Breast epithelium (tissue), 4 donors: ENCODE results near the gene FZD2. TPM values are rescaled to one million over a fixed set of nuclear protein-coding genes. Genes with fewer than 3 reads are reported as not detected.
"Not testable (repeated sequence)": the region's sequence is repeated elsewhere in the genome, so short reads cannot be mapped to it uniquely, and the experiment has no call there.

Experiments
- DNase-seq, 2 donors: peaks; one replicate each; pipeline ENCODE4 v3.0.0-alpha.2; 2019; ENCODE audit warnings: low spot score in 2 of 2
- H3K27ac ChIP-seq, 2 donors: fragments of 200-600 bp; sonication (generic) in 1 of 2; one replicate each; pipeline ENCODE4 v1.5.1; 2016 to 2019; ENCODE audit warnings: mild to moderate bottlenecking in 1 of 2
- H3K27me3 ChIP-seq, 2 donors: fragments of 200-600 bp; sonication (generic) in 1 of 2; one replicate each; pipeline versions ENCODE4 v1.5.1 to v1.6.0; 2017 to 2019; ENCODE audit warnings: control low read depth in 1 of 2, mild to moderate bottlenecking in 1 of 2
- H3K36me3 ChIP-seq: fragments of 200-600 bp; one replicate; pipeline ENCODE4 v1.5.1; 2019
- H3K4me1 ChIP-seq, 2 donors: fragments of 200-600 bp; sonication (generic); one replicate each; pipeline ENCODE4 v1.5.1; 2016 to 2019; ENCODE audit warnings: control low read depth in 1 of 2
- H3K4me3 ChIP-seq, 3 donors: fragments of 200-600 bp; sonication (generic); 1 replicate in 2 of 3; 2 replicates in 1 of 3; pipeline ENCODE4 v1.5.1; 2016 to 2019; ENCODE audit warnings: mild to moderate bottlenecking in 3 of 3, moderate library complexity in 2 of 3
- H3K9me3 ChIP-seq, 2 donors: fragments of 200-600 bp; sonication (generic) in 1 of 2; one replicate each; pipeline ENCODE4 v1.5.1; 2016 to 2019; ENCODE audit warnings: control low read depth in 1 of 2
- CTCF ChIP-seq, 3 donors: fragments of 450-650 bp; IDR thresholded peaks; one replicate each; pipeline ENCODE4 v1.5.1; 2016 to 2017; ENCODE audit warnings: antibody characterized with exemption in 3 of 3, mild to moderate bottlenecking in 3 of 3, moderate library complexity in 3 of 3
- POLR2A ChIP-seq: fragments of 450-650 bp; IDR thresholded peaks from one replicate; pipeline ENCODE4 v1.6.1; 2016; ENCODE audit warnings: antibody characterized with exemption, mild to moderate bottlenecking, moderate library complexity
- POLR2AphosphoS5 ChIP-seq, 3 donors: sonication (generic); formaldehyde crosslinking; IDR thresholded peaks; one replicate each; pipeline ENCODE4 v1.6.1; 2017; ENCODE audit warnings: antibody characterized with exemption in 3 of 3
- intact Hi-C: fragments of 100-400 bp; cut with DNase I; formaldehyde crosslinking; loops from one replicate; pipeline ENCODE4 v1.15.1; 2023; ENCODE audit warnings: low total_unique reads
- total RNA-seq, 3 donors: library from RNA; depleted of rRNA; stranded (reverse); fragments of >200 nt; gene quantifications; one replicate each; pipeline ENCODE4 v1.1.0, GENCODE V29; 2016

Gene FZD2
- total RNA-seq, 3 donors from 2014 or later, result 1.9 to 3.6 (median 3.0) TPM

GRCh38 chr17:44564429-44564828, 7.1 kb downstream of the FZD2 start:
- Histone ChIP-seq H3K27ac (no peak overlapping the region), H3K4me3 (no peak overlapping the region), H3K27me3 (no peaks in the 10 kb centered on the region), H3K4me1 (no peaks in the 10 kb centered on the region), H3K36me3 (no peaks in the 10 kb centered on the region), H3K9me3 (peaks cover 9 to 12% of the 10 kb centered on the region in 2 donors)
- TF ChIP-seq POLR2AphosphoS5 (IDR thresholded peaks at IDR 0.05), result no peak
- TF ChIP-seq POLR2A, result no peak
- TF ChIP-seq CTCF (IDR thresholded peaks at IDR 0.05), result no peak
- intact Hi-C loops, result no loop called here
- DNase-seq, result no peak

GRCh38 chr17:44565866-44566443, 8.7 kb downstream of the FZD2 start:
- TF ChIP-seq POLR2A (no peak), CTCF (IDR thresholded peaks at IDR 0.05) (no peak), POLR2AphosphoS5 (IDR thresholded peaks at IDR 0.05) (no peak)
- Histone ChIP-seq H3K4me3 (no peak overlapping the region), H3K27me3 (no peaks in the 10 kb centered on the region), H3K4me1 (no peaks in the 10 kb centered on the region), H3K9me3 (peaks cover 9 to 12% of the 10 kb centered on the region in 2 donors), H3K36me3 (no peaks in the 10 kb centered on the region), H3K27ac (no peak overlapping the region)
- intact Hi-C loops, result no loop called here
- no peak for DNase-seq

- H3K9me3 ChIP-seq, result peaks cover 9 to 12% of the 10 kb centered on the region in 2 donors
- intact Hi-C loops, H3K4me1 ChIP-seq, H3K27ac ChIP-seq, DNase-seq, H3K4me3 ChIP-seq, H3K36me3 ChIP-seq, H3K27me3 ChIP-seq: not testable (repeated sequence)
Observed at GRCh38 chr17:44568311-44568944, 11.1 kb downstream of the FZD2 start.

GRCh38 chr17:44568945-44569858, 11.9 kb downstream of the FZD2 start:
- intact Hi-C loops, result no loop called here
- H3K27ac ChIP-seq, result no peak overlapping the region
- H3K36me3 ChIP-seq, result no peaks in the 10 kb centered on the region
- no peaks in the 10 kb centered on the region for H3K4me1 ChIP-seq
- peak overlapping the region in 1 of 3 donors; percentile 3 for H3K4me3 ChIP-seq
- no peaks in the 10 kb centered on the region for H3K27me3 ChIP-seq
- DNase-seq, result no peak
- TF ChIP-seq POLR2AphosphoS5 (IDR thresholded peaks at IDR 0.05) (no peak), POLR2A (no peak), CTCF (IDR thresholded peaks at IDR 0.05) (no peak)
- H3K9me3 ChIP-seq, result peaks cover 9 to 12% of the 10 kb centered on the region in 2 donors

- no peaks in the 10 kb centered on the region for H3K36me3 ChIP-seq
- intact Hi-C loops, result no loop called here
- H3K4me1 ChIP-seq, result no peaks in the 10 kb centered on the region
- H3K9me3 ChIP-seq, result no peaks in the 10 kb centered on the region
- TF ChIP-seq POLR2AphosphoS5 (IDR thresholded peaks at IDR 0.05) (no peak), CTCF (IDR thresholded peaks at IDR 0.05) (no peak), POLR2A (no peak)
- no peak overlapping the region for H3K27ac ChIP-seq
- H3K27me3 ChIP-seq, result no peaks in the 10 kb centered on the region
- H3K4me3 ChIP-seq, result no peak overlapping the region
- no peak for DNase-seq
Observed at GRCh38 chr17:44572801-44573200, 15.5 kb downstream of the FZD2 start.
